Memory B cell (primary cell): Measurements from ENCODE around the gene ACACB.

ENCODE experiments used
- ATAC-seq: fragments of 150-1000 bp; cut with Tn5 transposase; 2 replicates; pipeline ENCODE4 v1.10.0; 2021; ENCODE audit warnings: low read depth, mild to moderate bottlenecking, moderate library complexity
- DNase-seq, 2 donors: peaks; one replicate each; pipeline ENCODE4 v3.0.0; 2022; ENCODE audit warnings: low spot score in 2 of 2
- H3K27ac Mint-ChIP-seq: one replicate; pipeline ENCODE4 v1.8.0; 2022; ENCODE audit warnings: mild to moderate bottlenecking, moderate library complexity, mixed read lengths
- H3K27me3 Mint-ChIP-seq: one replicate; pipeline ENCODE4 v1.8.0; 2022; ENCODE audit warnings: mixed read lengths
- H3K36me3 Mint-ChIP-seq: one replicate; pipeline ENCODE4 v1.8.0; 2022; ENCODE audit warnings: mild to moderate bottlenecking, mixed read lengths
- H3K4me1 Mint-ChIP-seq: one replicate; pipeline ENCODE4 v1.8.0; 2022; ENCODE audit warnings: mixed read lengths
- H3K4me3 Mint-ChIP-seq: one replicate; pipeline ENCODE4 v1.8.0; 2022; ENCODE audit warnings: mild to moderate bottlenecking, moderate library complexity, mixed read lengths
- H3K9me3 Mint-ChIP-seq: one replicate; pipeline ENCODE4 v1.8.0; 2022; ENCODE audit warnings: mixed read lengths

ACACB gene

DNA sequence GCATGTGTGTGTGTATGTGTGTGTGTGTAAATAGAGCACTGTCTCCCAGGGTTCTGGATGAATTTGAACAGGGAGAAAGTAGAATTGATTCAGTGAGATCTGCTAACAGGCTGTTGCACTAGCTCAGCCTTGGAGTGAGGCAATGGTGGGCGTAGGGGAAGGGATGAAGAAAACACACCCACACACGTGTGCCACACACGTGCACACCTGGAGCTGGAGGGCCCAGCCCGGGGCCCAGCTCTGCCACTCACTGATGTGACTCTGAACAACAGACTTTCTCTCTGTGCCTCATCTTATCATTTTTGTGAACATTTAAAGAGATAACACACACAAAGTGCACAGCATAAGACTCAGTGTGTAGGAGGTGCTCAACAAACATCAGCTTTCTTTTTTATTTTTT lies 4.2 kb downstream of the ACACB start:
- Mint-ChIP-seq H3K36me3 (no peaks in the 10 kb centered on the region), H3K4me1 (peaks cover 2% of the 10 kb centered on the region), H3K27ac (no peak overlapping the region), H3K9me3 (no peaks in the 10 kb centered on the region), H3K4me3 (no peak overlapping the region), H3K27me3 (peaks cover 2% of the 10 kb centered on the region)
- DNase-seq (no peak), ATAC-seq (no peak)

GRCh38 chr12:109121346-109121880 lies 5.0 kb downstream of the ACACB start:
- DNase-seq (no peak), ATAC-seq (no peak)
- Mint-ChIP-seq H3K9me3 (no peaks in the 10 kb centered on the region), H3K4me3 (no peak overlapping the region), H3K27me3 (peaks cover 4% of the 10 kb centered on the region), H3K27ac (no peak overlapping the region), H3K4me1 (no peaks in the 10 kb centered on the region), H3K36me3 (no peaks in the 10 kb centered on the region)

- Mint-ChIP-seq H3K27ac (no peak overlapping the region), H3K9me3 (no peaks in the 10 kb centered on the region), H3K36me3 (no peaks in the 10 kb centered on the region), H3K27me3 (peaks cover 4% of the 10 kb centered on the region), H3K4me1 (no peaks in the 10 kb centered on the region), H3K4me3 (no peak overlapping the region)
- DNase-seq (no peak), ATAC-seq (no peak)
Measured at GRCh38 chr12:109124878-109125648, 8.7 kb downstream of the ACACB start.

GRCh38 chr12:109125791-109126190 lies 9.4 kb downstream of the ACACB start:
- no peak for ATAC-seq
- H3K27me3 Mint-ChIP-seq: peaks cover 3% of the 10 kb centered on the region
- no peaks in the 10 kb centered on the region for H3K4me1 Mint-ChIP-seq
- H3K36me3 Mint-ChIP-seq: no peaks in the 10 kb centered on the region
- DNase-seq: no peak
- H3K27ac Mint-ChIP-seq: no peak overlapping the region
- H3K4me3 Mint-ChIP-seq: no peak overlapping the region
- no peaks in the 10 kb centered on the region for H3K9me3 Mint-ChIP-seq

DNA sequence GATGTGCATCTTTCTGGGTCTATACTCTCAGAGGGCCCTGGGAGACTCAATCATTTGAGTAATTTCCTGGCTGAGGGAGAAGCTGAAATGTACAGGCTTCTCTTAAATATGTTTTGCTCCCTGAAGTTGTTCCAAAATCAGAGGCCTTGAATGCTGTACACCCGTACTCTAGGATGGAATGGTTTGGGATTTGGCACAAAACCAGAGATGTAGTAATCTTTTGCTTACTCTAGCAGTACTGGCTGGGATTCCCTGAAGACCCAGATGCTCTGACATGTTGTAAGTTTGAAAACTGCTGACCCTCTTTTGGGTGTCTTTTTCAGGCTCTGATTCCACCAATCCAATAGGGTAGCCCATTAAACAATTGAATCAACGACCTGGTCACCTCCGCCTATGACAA lies 10.4 kb downstream of the ACACB start:
- Mint-ChIP-seq H3K27ac (no peak overlapping the region), H3K4me3 (no peak overlapping the region), H3K4me1 (no peaks in the 10 kb centered on the region), H3K36me3 (no peaks in the 10 kb centered on the region), H3K27me3 (peaks cover 5% of the 10 kb centered on the region), H3K9me3 (no peaks in the 10 kb centered on the region)
- ATAC-seq (no peak), DNase-seq (no peak)

DNA sequence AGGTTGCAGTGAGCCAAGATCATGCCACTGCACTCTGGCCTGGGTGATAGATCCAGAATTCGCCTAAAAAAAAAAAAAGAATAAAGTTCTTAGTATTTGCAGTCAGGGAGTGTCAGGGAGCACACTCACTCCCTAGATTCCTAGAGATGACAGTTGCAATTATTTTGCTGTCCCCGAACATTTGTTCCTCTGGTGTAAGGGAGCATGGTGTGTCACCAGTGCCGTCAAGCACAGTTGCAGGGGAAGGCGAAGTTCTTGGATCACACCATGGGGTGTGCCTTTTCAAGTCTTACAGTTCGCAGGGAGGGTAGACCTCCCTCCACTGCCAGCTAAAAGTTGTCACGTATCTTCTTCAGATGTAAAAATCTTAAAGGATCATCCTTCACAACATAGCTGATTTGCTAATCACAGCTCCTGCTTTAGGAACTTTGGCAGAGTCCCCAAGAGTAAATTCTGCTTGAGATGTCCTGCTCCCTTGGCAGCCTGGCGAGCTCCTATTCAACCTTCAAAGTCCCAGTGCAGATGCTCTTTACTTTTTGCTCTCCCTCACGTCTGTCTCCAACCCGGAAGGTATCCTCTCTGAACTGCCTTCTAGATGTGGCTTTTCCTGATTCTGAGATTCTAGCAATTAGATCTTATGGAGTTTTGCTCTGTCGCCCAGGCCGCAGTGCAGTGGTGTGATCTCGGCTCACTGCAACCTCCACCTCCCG lies 11.3 kb downstream of the ACACB start:
- no peak overlapping the region for H3K4me3 Mint-ChIP-seq
- H3K4me1 Mint-ChIP-seq: no peaks in the 10 kb centered on the region
- no peaks in the 10 kb centered on the region for H3K36me3 Mint-ChIP-seq
- DNase-seq (no peak), ATAC-seq (no peak)
- H3K9me3 Mint-ChIP-seq: no peaks in the 10 kb centered on the region
- H3K27ac Mint-ChIP-seq: no peak overlapping the region
- peaks cover 5% of the 10 kb centered on the region for H3K27me3 Mint-ChIP-seq

DNA sequence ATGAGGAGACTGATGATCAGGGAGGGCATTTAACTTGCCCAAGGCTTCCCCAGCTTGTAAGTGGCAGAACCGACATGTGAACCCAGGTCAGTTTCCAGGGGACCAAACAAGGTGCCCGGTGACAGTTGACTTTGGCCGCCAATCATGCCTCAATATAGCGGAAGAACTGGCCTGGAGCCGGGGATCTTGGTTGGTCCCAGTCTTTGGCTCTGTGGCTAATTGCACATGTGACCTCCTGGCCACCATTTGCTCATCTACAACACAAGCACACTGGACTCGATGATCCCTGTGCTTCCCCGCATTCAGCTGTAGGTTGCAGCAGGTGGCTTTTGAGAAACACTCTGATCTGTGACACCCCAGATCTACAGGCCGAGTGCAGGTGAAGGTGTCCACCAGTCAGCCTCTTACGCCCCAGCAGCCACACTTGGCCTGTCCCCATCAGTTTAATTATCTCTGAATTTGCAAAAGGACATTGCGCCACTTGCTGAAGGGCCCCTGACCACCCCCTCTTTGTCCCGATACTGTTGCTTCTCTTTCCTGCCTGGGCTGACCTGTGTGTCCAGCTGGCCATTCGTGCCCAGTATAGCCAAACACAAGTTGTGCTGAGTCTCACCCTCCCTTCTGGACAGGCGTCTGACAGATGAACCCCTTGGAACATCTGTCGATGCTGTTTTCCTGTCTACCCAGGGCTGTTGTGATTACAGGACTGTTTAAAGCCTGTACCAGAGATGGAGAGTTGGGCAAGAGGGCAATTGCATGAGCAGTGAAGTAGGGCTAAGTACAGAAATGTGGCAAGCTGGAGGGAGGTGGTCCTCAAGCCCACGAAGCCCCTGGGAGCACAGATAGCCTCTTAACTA lies 14.1 kb downstream of the ACACB start:
- H3K27ac Mint-ChIP-seq: no peak overlapping the region
- DNase-seq: no peak
- no peaks in the 10 kb centered on the region for H3K36me3 Mint-ChIP-seq
- no peaks in the 10 kb centered on the region for H3K4me1 Mint-ChIP-seq
- no peak overlapping the region for H3K4me3 Mint-ChIP-seq
- H3K9me3 Mint-ChIP-seq: peaks cover 2% of the 10 kb centered on the region
- ATAC-seq: no peak
- peaks cover 11% of the 10 kb centered on the region for H3K27me3 Mint-ChIP-seq

DNA sequence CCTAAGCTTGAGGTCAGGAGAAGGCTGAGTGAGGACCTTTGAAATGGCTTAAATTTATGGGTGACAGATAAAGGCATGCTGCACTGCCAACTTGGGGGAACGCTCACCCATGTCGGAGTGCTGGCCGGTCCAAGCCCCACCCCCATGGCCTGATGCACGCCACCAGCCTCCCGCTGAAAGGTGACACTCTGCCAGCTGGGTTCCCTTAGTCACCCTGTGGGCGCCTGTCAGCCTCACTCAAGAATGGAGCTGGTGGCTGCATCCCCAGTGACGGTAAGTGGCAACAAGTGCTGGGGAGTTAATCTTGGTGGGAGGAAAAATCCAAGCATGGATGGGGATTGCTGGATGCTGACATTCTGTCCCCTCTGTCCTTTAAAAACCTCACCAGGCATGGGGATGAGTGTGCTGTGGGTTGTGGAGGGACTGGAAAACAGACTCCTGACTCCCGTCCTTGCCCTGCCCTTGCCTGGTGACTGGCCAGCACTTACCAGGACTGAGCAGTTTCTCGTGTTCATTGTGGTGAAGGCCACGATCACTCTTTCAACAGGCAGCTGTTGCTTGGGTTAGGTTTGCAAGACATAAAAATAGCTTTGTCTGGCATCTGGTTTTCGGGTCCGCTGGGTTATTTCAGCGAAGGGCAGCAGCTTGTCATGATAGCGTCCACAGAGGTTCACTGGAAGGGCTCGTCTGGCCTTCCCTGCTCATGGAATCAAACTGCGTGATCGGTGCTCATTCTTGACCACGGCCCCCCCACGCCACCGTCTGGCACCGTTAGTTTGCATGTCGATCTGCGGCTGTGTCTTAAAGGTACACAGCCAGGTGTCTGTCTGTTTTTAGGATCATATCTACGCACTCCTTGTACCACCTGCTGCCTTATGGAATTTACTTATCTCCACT lies 15.0 kb downstream of the ACACB start:
- Mint-ChIP-seq H3K27ac (no peak overlapping the region), H3K36me3 (no peaks in the 10 kb centered on the region)
- no peak for ATAC-seq

GRCh38 chr12:109134186-109134917 lies 18.0 kb downstream of the ACACB start:
- Mint-ChIP-seq H3K27me3 (peaks cover 12% of the 10 kb centered on the region), H3K27ac (no peak overlapping the region), H3K36me3 (peaks cover 1% of the 10 kb centered on the region), H3K4me1 (no peaks in the 10 kb centered on the region), H3K4me3 (no peak overlapping the region), H3K9me3 (peaks cover 5% of the 10 kb centered on the region)
- DNase-seq (no peak), ATAC-seq (no peak)

More for the DNA sequence above, 15.0 kb downstream of the ACACB start:
- H3K9me3 Mint-ChIP-seq: peaks cover 2% of the 10 kb centered on the region
- H3K4me3 Mint-ChIP-seq: no peak overlapping the region
- no peak for DNase-seq
- H3K27me3 Mint-ChIP-seq: peaks cover 9% of the 10 kb centered on the region
- no peaks in the 10 kb centered on the region for H3K4me1 Mint-ChIP-seq

GRCh38 chr12:109137055-109137454 lies 20.7 kb downstream of the ACACB start:
- no peak overlapping the region for H3K4me3 Mint-ChIP-seq

DNA sequence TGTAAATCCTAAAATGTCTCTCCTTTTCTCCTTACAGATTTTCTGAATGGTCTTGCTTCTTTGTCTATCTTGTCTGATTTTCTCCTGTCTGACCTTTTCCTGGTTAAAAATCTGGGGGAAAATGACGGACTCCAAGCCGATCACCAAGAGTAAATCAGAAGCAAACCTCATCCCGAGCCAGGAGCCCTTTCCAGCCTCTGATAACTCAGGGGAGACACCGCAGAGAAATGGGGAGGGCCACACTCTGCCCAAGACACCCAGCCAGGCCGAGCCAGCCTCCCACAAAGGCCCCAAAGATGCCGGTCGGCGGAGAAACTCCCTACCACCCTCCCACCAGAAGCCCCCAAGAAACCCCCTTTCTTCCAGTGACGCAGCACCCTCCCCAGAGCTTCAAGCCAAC lies 23.0 kb downstream of the ACACB start:
- no peak for ATAC-seq
- H3K36me3 Mint-ChIP-seq: peaks cover 7% of the 10 kb centered on the region
- peaks cover 2% of the 10 kb centered on the region for H3K4me1 Mint-ChIP-seq
- H3K4me3 Mint-ChIP-seq: no peak overlapping the region
- no peak overlapping the region for H3K27ac Mint-ChIP-seq
- H3K27me3 Mint-ChIP-seq: peaks cover 10% of the 10 kb centered on the region
- no peak for DNase-seq
- peaks cover 5% of the 10 kb centered on the region for H3K9me3 Mint-ChIP-seq

More at GRCh38 chr12:109137055-109137454, 20.7 kb downstream of the ACACB start:
- ATAC-seq (no peak), DNase-seq (no peak)
- Mint-ChIP-seq H3K9me3 (peaks cover 5% of the 10 kb centered on the region), H3K4me1 (no peaks in the 10 kb centered on the region), H3K27me3 (peaks cover 13% of the 10 kb centered on the region), H3K27ac (no peak overlapping the region), H3K36me3 (peaks cover 7% of the 10 kb centered on the region)

- Mint-ChIP-seq H3K9me3 (peaks cover 5% of the 10 kb centered on the region), H3K4me1 (peaks cover 2% of the 10 kb centered on the region), H3K36me3 (peaks cover 7% of the 10 kb centered on the region), H3K27ac (no peak overlapping the region), H3K27me3 (peaks cover 10% of the 10 kb centered on the region), H3K4me3 (no peak overlapping the region)
- no peak for ATAC-seq
- no peak for DNase-seq
Measured at GRCh38 chr12:109139791-109140190, 23.4 kb downstream of the ACACB start.

DNA sequence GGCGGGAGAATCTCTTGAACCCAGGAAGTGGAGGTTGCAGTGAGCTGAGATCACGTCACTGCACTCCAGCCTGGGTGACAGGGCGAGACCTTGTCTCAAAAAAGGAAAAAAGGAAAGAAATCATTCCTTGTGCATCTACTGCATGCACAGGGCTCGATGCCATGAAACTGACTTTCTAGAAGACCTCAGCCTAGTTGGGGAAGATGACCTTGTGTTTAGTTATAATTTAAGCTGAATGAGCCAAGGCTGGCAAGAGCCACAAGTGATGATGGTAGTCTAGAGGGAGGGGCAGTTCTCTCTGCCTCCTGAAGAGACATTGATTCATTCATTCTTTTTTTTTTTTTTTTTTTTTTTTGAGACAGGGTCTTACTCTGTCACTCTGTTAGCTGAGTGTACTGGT lies 24.2 kb downstream of the ACACB start:
- Mint-ChIP-seq H3K4me1 (peaks cover 2% of the 10 kb centered on the region), H3K36me3 (peaks cover 7% of the 10 kb centered on the region), H3K9me3 (peaks cover 3% of the 10 kb centered on the region), H3K4me3 (no peak overlapping the region), H3K27ac (no peak overlapping the region), H3K27me3 (peaks cover 8% of the 10 kb centered on the region)
- ATAC-seq (no peak), DNase-seq (no peak)
